ENCODE measurements around the gene NPIPA8. TPM values are rescaled to one million over a fixed set of nuclear protein-coding genes. Genes with fewer than 3 reads are reported as not detected.
"Not testable (repeated sequence)": the region's sequence is repeated elsewhere in the genome, so short reads cannot be mapped to it uniquely, and the experiment has no call there.

NPIPA8 gene
- total and polyA plus RNA-seq, 2 of the 13 experiments (the other 11 are each of a cell fraction or from before 2014, with no cell fraction given), result 0.24 to 0.34 TPM

DNA sequence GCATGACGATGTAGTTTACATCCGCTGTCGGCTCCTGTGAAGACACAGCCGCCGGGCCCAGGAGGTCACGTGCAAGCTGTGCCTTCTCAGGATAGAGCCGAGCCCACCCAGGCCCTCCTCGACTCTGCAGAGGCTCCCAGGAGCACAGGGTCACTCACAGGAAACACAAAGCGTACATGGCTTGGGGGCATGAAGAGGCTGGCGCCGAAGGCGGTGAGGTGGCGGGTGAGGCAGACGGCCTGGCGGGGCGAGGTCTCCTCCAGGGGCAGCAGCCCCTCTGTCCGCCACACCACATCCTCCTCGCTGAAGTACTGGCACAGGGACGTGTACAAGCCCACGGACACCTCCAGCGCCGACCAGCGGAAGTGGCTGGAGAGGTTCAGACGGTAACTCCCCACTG is 2.7 kb upstream of the NPIPA8 start:
- H4K20me1 ChIP-seq (ENCODE audit: insufficient read depth, low read length); H3K4me1 ChIP-seq (ENCODE audit: insufficient read depth, low read length); H2AFZ ChIP-seq (ENCODE audit: low read length); H3K27me3 ChIP-seq (ENCODE audit: control insufficient read depth in 1 of 2, insufficient read depth in 2 of 2, low read length in 2 of 2); CTCF ChIA-PET (ENCODE audit: low intra/inter-chr PET ratio, low total read pairs); DNase-seq (ENCODE audit: low spot score); POLR2A ChIA-PET; BruUV-seq (replicated peaks); H3K4me2 ChIP-seq (ENCODE audit: low read depth, low read length); ATAC-seq; H3K4me3 ChIP-seq (replicated peaks in 1 of 3; ENCODE audit: insufficient read depth in 1 of 3, low read depth in 2 of 3, low read length in 3 of 3); intact Hi-C loops (cut with micrococcal nuclease; ENCODE audit: unreplicated experiment); H3K36me3 ChIP-seq (replicated peaks in 1 of 2; ENCODE audit: control insufficient read depth in 1 of 2, insufficient read depth in 2 of 2, low read length in 2 of 2); H3K27ac ChIP-seq (ENCODE audit: extremely low read length, insufficient read depth, low read length); FAIRE-seq; H3K9me3 ChIP-seq (ENCODE audit: low read length); in situ Hi-C loops (cut with HindIII; ENCODE audit: extremely low pct_ligation_motif_present, low pct_unique_long_range_greater_than_20kb); H3K79me2 ChIP-seq (ENCODE audit: insufficient read depth, low read length); H3K9ac ChIP-seq (ENCODE audit: insufficient read depth, low read depth, low read length): not testable (repeated sequence)
- whole genome bisulfite sequencing (ENCODE audit: low lambda C conversion rate), result 68% methylated on average over 6 of the region's 24 CpGs

DNA sequence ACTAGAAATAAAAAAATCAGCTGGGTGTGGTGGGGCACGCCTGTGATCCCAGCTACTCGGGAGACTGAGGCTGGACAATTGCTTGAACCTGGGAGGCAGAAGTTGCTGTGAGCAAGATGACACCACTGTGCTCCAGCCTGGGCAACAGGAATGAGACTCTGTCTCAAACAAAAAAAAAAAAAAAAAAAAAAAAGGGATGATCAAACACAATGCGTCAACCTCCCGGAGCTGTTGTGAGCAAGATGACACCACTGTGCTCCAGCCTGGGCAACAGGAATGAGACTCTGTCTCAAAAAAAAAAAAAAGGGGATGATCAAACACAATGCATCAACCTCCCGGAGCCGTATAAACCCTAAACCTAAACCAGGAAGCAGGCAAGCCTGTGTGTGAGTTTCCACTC is 24.7 kb downstream of the NPIPA8 start:
- in situ Hi-C loops (cut with HindIII; ENCODE audit: extremely low pct_ligation_motif_present, low pct_unique_long_range_greater_than_20kb); ATAC-seq: not testable (repeated sequence)

DNA sequence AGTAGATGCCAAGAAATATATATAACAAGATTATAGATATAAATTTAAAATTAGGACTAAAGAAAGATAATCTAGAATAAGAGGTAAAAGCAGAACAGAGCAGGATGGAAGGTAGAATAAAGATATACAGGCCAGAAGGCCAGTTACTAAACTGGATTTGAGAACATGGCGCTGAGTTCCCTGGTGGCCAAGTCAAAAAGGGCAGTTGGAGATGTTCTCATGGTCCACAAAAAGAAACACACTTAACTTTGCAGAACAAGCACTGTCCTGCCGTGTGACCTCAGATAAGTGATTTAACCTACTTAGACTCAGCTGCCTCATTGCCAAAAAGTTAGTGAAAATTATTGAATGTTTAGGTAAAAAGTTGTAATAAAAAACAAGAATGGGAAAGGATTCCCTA is 27.4 kb downstream of the NPIPA8 start:
- H4K20me1 ChIP-seq (ENCODE audit: insufficient read depth, low read length); H3K4me1 ChIP-seq (ENCODE audit: insufficient read depth, low read length); H3K9ac ChIP-seq (ENCODE audit: insufficient read depth, low read depth, low read length); POLR2A ChIA-PET; in situ Hi-C loops (cut with HindIII; ENCODE audit: extremely low pct_ligation_motif_present, low pct_unique_long_range_greater_than_20kb); H3K4me3 ChIP-seq (replicated peaks in 1 of 3; ENCODE audit: insufficient read depth in 1 of 3, low read depth in 2 of 3, low read length in 3 of 3); H3K4me2 ChIP-seq (ENCODE audit: low read depth, low read length); CTCF ChIA-PET (ENCODE audit: low intra/inter-chr PET ratio, low total read pairs); H2AFZ ChIP-seq (ENCODE audit: low read length); intact Hi-C loops (cut with micrococcal nuclease; ENCODE audit: unreplicated experiment); H3K27me3 ChIP-seq (ENCODE audit: control insufficient read depth in 1 of 2, insufficient read depth in 2 of 2, low read length in 2 of 2); DNase-seq (ENCODE audit: low spot score); H3K36me3 ChIP-seq (replicated peaks in 1 of 2; ENCODE audit: control insufficient read depth in 1 of 2, insufficient read depth in 2 of 2, low read length in 2 of 2); ATAC-seq; BruUV-seq (replicated peaks); H3K79me2 ChIP-seq (ENCODE audit: insufficient read depth, low read length); H3K27ac ChIP-seq (ENCODE audit: extremely low read length, insufficient read depth, low read length); FAIRE-seq; H3K9me3 ChIP-seq (ENCODE audit: low read length): not testable (repeated sequence)
- no CpG with 5 or more reads among the region's 2 CpGs for WGBS (ENCODE audit: low lambda C conversion rate)

More for the DNA sequence above, 24.7 kb downstream of the NPIPA8 start:
- intact Hi-C loops (cut with micrococcal nuclease; ENCODE audit: unreplicated experiment); H3K9ac ChIP-seq (ENCODE audit: insufficient read depth, low read depth, low read length); CTCF ChIA-PET (ENCODE audit: low intra/inter-chr PET ratio, low total read pairs); POLR2A ChIA-PET; H3K9me3 ChIP-seq (ENCODE audit: low read length); H3K27me3 ChIP-seq (ENCODE audit: control insufficient read depth in 1 of 2, insufficient read depth in 2 of 2, low read length in 2 of 2); H3K4me3 ChIP-seq (replicated peaks in 1 of 3; ENCODE audit: insufficient read depth in 1 of 3, low read depth in 2 of 3, low read length in 3 of 3); H2AFZ ChIP-seq (ENCODE audit: low read length); FAIRE-seq; H3K27ac ChIP-seq (ENCODE audit: extremely low read length, insufficient read depth, low read length); H4K20me1 ChIP-seq (ENCODE audit: insufficient read depth, low read length); H3K36me3 ChIP-seq (replicated peaks in 1 of 2; ENCODE audit: control insufficient read depth in 1 of 2, insufficient read depth in 2 of 2, low read length in 2 of 2); H3K4me2 ChIP-seq (ENCODE audit: low read depth, low read length); H3K79me2 ChIP-seq (ENCODE audit: insufficient read depth, low read length); H3K4me1 ChIP-seq (ENCODE audit: insufficient read depth, low read length); BruUV-seq (replicated peaks); DNase-seq (ENCODE audit: low spot score): not testable (repeated sequence)
- no CpG with 5 or more reads among the region's 6 CpGs for WGBS (ENCODE audit: low lambda C conversion rate)

DNA sequence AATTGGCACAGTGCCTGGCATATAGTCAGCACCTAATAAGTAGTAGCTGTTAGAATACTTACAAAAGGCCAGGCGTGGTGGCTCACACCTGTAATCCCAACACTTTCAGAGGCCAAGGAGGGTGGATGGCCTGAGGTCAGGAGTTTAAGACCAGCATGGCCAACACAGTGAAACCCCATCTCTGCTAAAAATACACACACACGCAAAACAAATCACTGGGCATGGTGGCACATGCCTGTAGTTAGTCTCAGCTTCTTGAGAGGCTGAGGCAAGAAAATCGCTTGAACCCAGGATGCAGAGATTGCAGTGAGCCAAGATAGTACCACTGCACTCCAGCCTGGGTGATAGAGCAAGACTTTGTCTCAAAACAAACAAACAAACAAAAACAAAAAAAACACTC is 29.3 kb downstream of the NPIPA8 start:
- ATAC-seq; FAIRE-seq; H4K20me1 ChIP-seq (ENCODE audit: insufficient read depth, low read length); H3K4me3 ChIP-seq (replicated peaks in 1 of 3; ENCODE audit: insufficient read depth in 1 of 3, low read depth in 2 of 3, low read length in 3 of 3); intact Hi-C loops (cut with micrococcal nuclease; ENCODE audit: unreplicated experiment); H2AFZ ChIP-seq (ENCODE audit: low read length); BruUV-seq (replicated peaks); H3K27me3 ChIP-seq (ENCODE audit: control insufficient read depth in 1 of 2, insufficient read depth in 2 of 2, low read length in 2 of 2); H3K27ac ChIP-seq (ENCODE audit: extremely low read length, insufficient read depth, low read length); DNase-seq (ENCODE audit: low spot score); H3K79me2 ChIP-seq (ENCODE audit: insufficient read depth, low read length); H3K4me2 ChIP-seq (ENCODE audit: low read depth, low read length); CTCF ChIA-PET (ENCODE audit: low intra/inter-chr PET ratio, low total read pairs); H3K9me3 ChIP-seq (ENCODE audit: low read length); H3K36me3 ChIP-seq (replicated peaks in 1 of 2; ENCODE audit: control insufficient read depth in 1 of 2, insufficient read depth in 2 of 2, low read length in 2 of 2); in situ Hi-C loops (cut with HindIII; ENCODE audit: extremely low pct_ligation_motif_present, low pct_unique_long_range_greater_than_20kb); POLR2A ChIA-PET; H3K9ac ChIP-seq (ENCODE audit: insufficient read depth, low read depth, low read length); H3K4me1 ChIP-seq (ENCODE audit: insufficient read depth, low read length): not testable (repeated sequence)
- WGBS (ENCODE audit: low lambda C conversion rate), result no CpG with 5 or more reads among the region's 3 CpGs
